Measurements from ENCODE around the gene HOXB8. TPM values are rescaled to one million over a fixed set of nuclear protein-coding genes. Genes with fewer than 3 reads are reported as not detected.

Gene HOXB8
- total RNA-seq, 1 donor from 2014 or later, result 22.9 TPM

GRCh38 chr17:48622857-48623256 is 7.8 kb upstream of the HOXB8 start:
- Mint-ChIP-seq H3K4me1 (peaks cover 9% of the 10 kb centered on the region), H3K36me3 (ENCODE audit: low read depth) (peaks cover 12% of the 10 kb centered on the region), H3K9me3 (no peaks in the 10 kb centered on the region), H3K4me3 (peak overlapping the region; percentile 86), H3K27ac (ENCODE audit: unreplicated experiment) (peak overlapping the region; percentile 15), H3K27me3 (ENCODE audit: low read depth) (peaks cover 99% of the 10 kb centered on the region)
- no peak for TF ChIP-seq CTCF (conservative IDR thresholded peaks at IDR 0.05)
- DNase-seq (ENCODE audit: low read depth, low spot score), result no peak

GRCh38 chr17:48621410-48622392 is 6.6 kb upstream of the HOXB8 start:
- Mint-ChIP-seq H3K36me3 (ENCODE audit: low read depth) (peaks cover 12% of the 10 kb centered on the region), H3K4me3 (peak overlapping the region; percentile 86), H3K9me3 (no peaks in the 10 kb centered on the region), H3K27ac (ENCODE audit: unreplicated experiment) (peak overlapping the region; percentile 90), H3K4me1 (peaks cover 9% of the 10 kb centered on the region), H3K27me3 (ENCODE audit: low read depth) (peaks cover 99% of the 10 kb centered on the region)
- DNase-seq (ENCODE audit: low read depth, low spot score), result no peak
- no peak for TF ChIP-seq CTCF (conservative IDR thresholded peaks at IDR 0.05)

- peaks cover 100% of the 10 kb centered on the region for H3K27me3 Mint-ChIP-seq (ENCODE audit: low read depth)
- no peak for TF ChIP-seq CTCF (conservative IDR thresholded peaks at IDR 0.05)
- H3K27ac Mint-ChIP-seq (ENCODE audit: unreplicated experiment), result no peak overlapping the region
- no peaks in the 10 kb centered on the region for H3K9me3 Mint-ChIP-seq
- peak overlapping the region; percentile 86 for H3K4me3 Mint-ChIP-seq
- H3K36me3 Mint-ChIP-seq (ENCODE audit: low read depth), result peaks cover 10% of the 10 kb centered on the region
- DNase-seq (ENCODE audit: low read depth, low spot score), result no peak
- H3K4me1 Mint-ChIP-seq, result peaks cover 9% of the 10 kb centered on the region
These were observed 5.5 kb upstream of the HOXB8 start for GRCh38 chr17:48620461-48621139.

GRCh38 chr17:48619826-48620449 is 4.8 kb upstream of the HOXB8 start:
- Mint-ChIP-seq H3K36me3 (ENCODE audit: low read depth) (peaks cover 10% of the 10 kb centered on the region), H3K4me3 (peak overlapping the region; percentile 86), H3K27ac (ENCODE audit: unreplicated experiment) (no peak overlapping the region), H3K27me3 (ENCODE audit: low read depth) (peaks cover 100% of the 10 kb centered on the region), H3K9me3 (no peaks in the 10 kb centered on the region), H3K4me1 (peaks cover 9% of the 10 kb centered on the region)
- DNase-seq (ENCODE audit: low read depth, low spot score), result no peak
- no peak for TF ChIP-seq CTCF (conservative IDR thresholded peaks at IDR 0.05)

- peak overlapping the region; percentile 88 for H3K4me3 Mint-ChIP-seq
These were observed 3.3 kb upstream of the HOXB8 start for GRCh38 chr17:48618256-48618896.

More at GRCh38 chr17:48618256-48618896, 3.3 kb upstream of the HOXB8 start:
- peaks cover 100% of the 10 kb centered on the region for H3K27me3 Mint-ChIP-seq (ENCODE audit: low read depth)
- H3K4me1 Mint-ChIP-seq, result peaks cover 9% of the 10 kb centered on the region
- peak; percentile 100 for TF ChIP-seq CTCF (conservative IDR thresholded peaks at IDR 0.05)
- H3K27ac Mint-ChIP-seq (ENCODE audit: unreplicated experiment), result peak overlapping the region; percentile 97
- DNase-seq (ENCODE audit: low read depth, low spot score), result peak; percentile 96
- H3K36me3 Mint-ChIP-seq (ENCODE audit: low read depth), result peaks cover 12% of the 10 kb centered on the region
- no peaks in the 10 kb centered on the region for H3K9me3 Mint-ChIP-seq

Data from neural crest cell (in vitro differentiated cells).